ENCODE data around the gene FHL2. TPM values are rescaled to one million over a fixed set of nuclear protein-coding genes. Genes with fewer than 3 reads are reported as not detected.
"Not testable (repeated sequence)": the region's sequence is repeated elsewhere in the genome, so short reads cannot be mapped to it uniquely, and the experiment has no call there.

The FHL2 gene
- total RNA-seq, 1 donor from 2014 or later: 13.8 TPM

- peak overlapping the region; percentile 62 for H3K4me3 ChIP-seq
- H3K27me3 ChIP-seq: no peaks in the 10 kb centered on the region
- DNase-seq (no peak), ATAC-seq (peak; percentile 30)
- peak overlapping the region; percentile 71 for H3K27ac ChIP-seq
- H3K36me3 ChIP-seq: no peaks in the 10 kb centered on the region
- intact Hi-C loops (cut with DNase I): no loop called here
- H3K9me3 ChIP-seq: no peaks in the 10 kb centered on the region
- H3K4me1 ChIP-seq: peaks cover 18% of the 10 kb centered on the region
- no peak for TF ChIP-seq CTCF (IDR thresholded peaks at IDR 0.05)
Observed at GRCh38 chr2:105329197-105329554, 69.7 kb downstream of the FHL2 start.

- Histone ChIP-seq H3K27me3 (no peaks in the 10 kb centered on the region), H3K4me3 (peak overlapping the region; percentile 62), H3K4me1 (peaks cover 18% of the 10 kb centered on the region), H3K27ac (peak overlapping the region; percentile 71), H3K36me3 (no peaks in the 10 kb centered on the region), H3K9me3 (no peaks in the 10 kb centered on the region)
- peak; percentile 64 for DNase-seq
- intact Hi-C loops (cut with DNase I): no loop called here
- TF ChIP-seq CTCF (IDR thresholded peaks at IDR 0.05): no peak
- ATAC-seq: peak; percentile 32
Observed at GRCh38 chr2:105328281-105329196, 70.3 kb downstream of the FHL2 start.

- no peak overlapping the region for H3K4me3 ChIP-seq
- DNase-seq (no peak), ATAC-seq (no peak)
- H3K4me1 ChIP-seq: peaks cover 18% of the 10 kb centered on the region
- no peaks in the 10 kb centered on the region for H3K27me3 ChIP-seq
- no peak for TF ChIP-seq CTCF (IDR thresholded peaks at IDR 0.05)
- H3K9me3 ChIP-seq: no peaks in the 10 kb centered on the region
- intact Hi-C loops (cut with DNase I): no loop called here
- no peaks in the 10 kb centered on the region for H3K36me3 ChIP-seq
- no peak overlapping the region for H3K27ac ChIP-seq
Observed at GRCh38 chr2:105327690-105328089, 71.2 kb downstream of the FHL2 start.

- H3K4me3 ChIP-seq; H3K27ac ChIP-seq; ATAC-seq; H3K9me3 ChIP-seq; H3K27me3 ChIP-seq; DNase-seq; H3K36me3 ChIP-seq; intact Hi-C loops (cut with DNase I): not testable (repeated sequence)
- peaks cover 18% of the 10 kb centered on the region for H3K4me1 ChIP-seq
Observed at GRCh38 chr2:105327271-105327670, 71.6 kb downstream of the FHL2 start.

GRCh38 chr2:105325389-105325963 lies 73.4 kb downstream of the FHL2 start:
- H3K4me3 ChIP-seq: no peak overlapping the region
- DNase-seq (no peak), ATAC-seq (no peak)
- intact Hi-C loops (cut with DNase I): no loop called here
- H3K27me3 ChIP-seq: no peaks in the 10 kb centered on the region
- peaks cover 16% of the 10 kb centered on the region for H3K4me1 ChIP-seq
- no peaks in the 10 kb centered on the region for H3K9me3 ChIP-seq
- no peak for TF ChIP-seq CTCF (IDR thresholded peaks at IDR 0.05)
- no peak overlapping the region for H3K27ac ChIP-seq
- no peaks in the 10 kb centered on the region for H3K36me3 ChIP-seq

GRCh38 chr2:105324732-105325131 lies 74.1 kb downstream of the FHL2 start:
- Histone ChIP-seq H3K4me1 (peaks cover 11% of the 10 kb centered on the region), H3K9me3 (no peaks in the 10 kb centered on the region)
- no peak for DNase-seq

More at GRCh38 chr2:105324732-105325131, 74.1 kb downstream of the FHL2 start:
- Histone ChIP-seq H3K36me3 (no peaks in the 10 kb centered on the region), H3K27ac (no peak overlapping the region), H3K27me3 (no peaks in the 10 kb centered on the region), H3K4me3 (no peak overlapping the region)
- no peak for TF ChIP-seq CTCF (IDR thresholded peaks at IDR 0.05)
- intact Hi-C loops (cut with DNase I): no loop called here
- ATAC-seq: no peak

All from upper lobe of right lung (tissue), 1 donor.